IPS-NIHi11 (cell line): ENCODE measurements around the gene FOXB1.

ENCODE experiments used
- DNase-seq: peaks from one replicate; pipeline ENCODE4 v3.0.0; 2012; ENCODE audit warnings: mixed read lengths, low spot score

FOXB1 gene

GRCh38 chr15:60004009-60004845, at the start of gene FOXB1:
Gene FOXB1 (plus strand): TSS chr15:60004311. CDS start chr15:60004964, 653 bp downstream.
- peak; percentile 84 for DNase-seq

DNA sequence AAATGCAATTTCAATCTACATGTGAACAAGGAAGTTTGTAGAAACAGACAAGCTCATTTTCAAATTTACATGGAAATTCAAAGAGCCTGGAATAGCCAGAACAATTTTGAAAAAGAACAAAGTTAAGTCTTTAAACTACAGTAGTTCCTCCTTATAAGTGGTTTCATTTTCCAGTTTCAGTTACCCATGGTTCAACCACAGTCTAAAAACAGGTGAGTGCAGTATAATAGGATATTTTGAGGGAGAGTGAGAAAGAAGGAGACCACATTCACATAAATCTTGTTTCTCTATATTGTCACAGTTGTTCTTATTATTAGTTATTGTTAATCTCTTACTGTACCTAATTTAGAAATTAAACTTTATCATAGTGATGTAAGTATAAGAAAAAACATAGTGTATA, 45.8 kb upstream of the FOXB1 start:
- no peak for DNase-seq

GRCh38 chr15:59960318-59960717, 43.8 kb upstream of the FOXB1 start:
- no peak for DNase-seq

DNA sequence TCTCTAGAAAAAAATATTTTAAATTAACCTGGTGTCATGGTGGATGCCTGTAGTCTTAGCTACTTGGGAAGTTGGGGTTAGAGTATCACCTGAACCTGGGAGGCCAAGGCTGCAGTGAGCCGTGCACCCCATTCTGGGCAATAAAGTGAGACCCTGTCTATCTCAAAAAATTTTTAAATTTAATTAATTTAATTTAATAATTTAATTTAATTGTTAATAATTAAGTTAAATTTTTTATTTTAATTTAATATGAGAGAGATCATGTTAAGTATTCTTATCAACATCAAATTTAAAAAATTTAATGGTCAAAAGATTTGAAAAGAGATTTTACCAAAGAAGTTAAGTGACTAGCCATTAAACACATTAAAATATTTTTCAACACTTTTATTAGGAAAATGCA, 40.8 kb upstream of the FOXB1 start:
- no peak for DNase-seq

DNA sequence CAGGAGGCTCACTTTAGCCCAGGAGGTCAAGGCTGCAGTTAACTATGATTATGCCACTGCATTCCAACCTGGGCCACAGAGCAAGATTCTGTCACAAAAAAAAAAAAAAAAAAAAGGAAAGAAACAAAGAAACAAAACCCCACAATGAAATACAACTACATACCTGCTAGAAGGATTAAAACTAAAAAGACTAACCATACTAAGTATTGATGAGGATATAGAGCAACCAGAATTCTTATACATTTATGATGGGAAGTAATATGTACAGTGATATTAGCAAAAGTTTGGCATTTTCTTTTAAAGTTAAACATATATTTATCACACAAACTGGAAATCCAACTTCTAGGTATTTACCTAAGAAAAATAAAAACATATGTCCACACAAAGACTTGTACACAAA, 40.2 kb upstream of the FOXB1 start:
- DNase-seq: no peak

DNA sequence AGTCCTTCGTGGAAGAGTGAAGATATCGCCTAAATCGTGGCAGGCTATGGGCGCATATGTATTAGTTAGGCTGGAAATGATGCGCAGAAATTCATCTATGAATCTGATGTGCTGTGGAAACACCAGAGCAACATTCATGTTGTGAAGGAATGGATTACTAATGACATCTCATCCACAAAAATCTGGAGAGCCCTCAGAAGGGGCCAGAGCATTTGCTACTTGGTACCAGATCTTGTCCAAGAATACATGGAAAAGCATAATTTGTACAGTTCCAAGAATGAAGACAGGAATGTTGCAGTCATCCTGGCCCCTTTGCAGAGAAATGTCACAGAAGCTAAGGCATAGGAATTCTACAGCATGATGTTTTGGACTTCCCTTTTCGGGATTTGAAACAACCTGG, 38.4 kb upstream of the FOXB1 start:
- no peak for DNase-seq

DNA sequence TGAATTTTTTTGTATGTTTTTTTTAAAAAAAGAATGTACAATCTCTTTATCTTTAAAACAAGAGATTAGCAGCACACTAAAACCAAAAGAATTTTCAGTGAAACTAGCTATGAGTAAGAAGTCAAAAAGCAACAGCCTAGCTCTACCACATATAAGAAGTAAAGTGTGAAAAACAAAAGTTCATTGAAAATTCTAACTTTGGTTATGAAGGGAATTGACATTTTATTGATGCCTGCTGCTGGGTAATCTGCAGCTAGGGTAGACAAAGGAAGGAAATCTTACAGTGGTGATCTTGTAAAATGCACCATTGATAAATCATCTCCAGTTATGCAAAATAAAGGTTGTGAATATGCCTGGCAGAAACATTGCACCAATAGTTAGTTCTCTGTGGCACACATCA, 37.8 kb upstream of the FOXB1 start:
- DNase-seq: no peak

DNA sequence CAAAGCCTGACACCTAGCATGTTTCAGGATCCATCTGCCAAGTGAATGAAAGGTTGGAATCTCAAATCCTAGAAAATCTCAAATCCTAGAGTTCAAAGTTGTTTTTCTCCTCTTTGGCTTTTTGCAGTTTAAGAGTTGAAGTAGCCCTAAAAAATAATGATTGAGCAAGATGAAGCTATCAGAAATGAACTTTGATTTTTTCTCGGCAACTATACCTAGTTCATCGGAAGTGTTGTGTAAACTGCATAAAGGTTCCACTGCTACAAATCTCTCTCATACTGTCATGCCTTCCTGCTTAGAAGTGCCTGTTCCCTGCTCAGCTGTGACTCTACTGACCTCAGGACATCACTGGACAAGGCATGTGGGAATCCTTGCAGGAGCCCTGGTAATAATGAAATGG, 35.8 kb upstream of the FOXB1 start:
- DNase-seq: no peak

- DNase-seq: no peak
Observed at GRCh38 chr15:59972241-59972640, 31.9 kb upstream of the FOXB1 start.

DNA sequence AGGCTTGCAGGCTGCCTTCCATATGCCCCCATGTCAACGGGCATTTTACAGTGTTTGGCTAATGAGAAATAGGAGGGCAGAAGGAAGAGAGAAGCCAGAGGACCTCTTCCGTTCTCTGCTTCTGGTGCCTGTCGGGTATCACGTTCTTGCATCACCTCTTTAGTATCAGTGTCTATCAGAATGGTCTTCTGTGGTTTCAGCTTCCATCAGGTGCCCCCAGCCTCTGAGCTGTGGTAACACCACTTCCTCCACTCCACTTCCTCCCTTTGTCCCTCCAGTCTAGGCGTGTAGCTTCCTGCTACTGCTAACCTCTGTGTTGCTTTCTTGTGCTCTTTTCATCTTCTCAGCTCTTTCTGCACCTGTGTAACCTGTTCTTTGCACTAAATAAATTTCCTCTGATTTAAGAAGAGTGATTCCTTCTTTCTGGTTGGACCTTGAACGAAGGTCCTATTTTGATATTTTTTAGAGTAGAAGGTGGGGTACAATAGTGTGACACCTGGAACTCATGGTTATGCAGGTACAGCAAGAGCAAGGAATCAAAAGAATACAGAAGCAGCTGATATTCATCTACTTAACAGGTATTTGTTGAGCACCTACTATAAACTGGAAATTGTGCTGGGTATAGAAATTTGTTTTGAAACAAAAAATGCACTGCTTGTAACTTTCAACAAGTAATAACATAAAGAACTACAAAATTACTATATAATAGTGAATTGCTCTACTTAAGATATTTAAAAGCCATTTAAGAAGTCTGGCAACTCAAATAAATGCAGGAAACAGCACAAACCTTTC, 27.4 kb upstream of the FOXB1 start:
- no peak for DNase-seq

GRCh38 chr15:59991834-59992233, 12.3 kb upstream of the FOXB1 start:
- DNase-seq: no peak

GRCh38 chr15:59993041-59993750, 10.9 kb upstream of the FOXB1 start:
- DNase-seq: no peak

GRCh38 chr15:59993950-59994401, 10.1 kb upstream of the FOXB1 start:
- peak; percentile 75 for DNase-seq

DNA sequence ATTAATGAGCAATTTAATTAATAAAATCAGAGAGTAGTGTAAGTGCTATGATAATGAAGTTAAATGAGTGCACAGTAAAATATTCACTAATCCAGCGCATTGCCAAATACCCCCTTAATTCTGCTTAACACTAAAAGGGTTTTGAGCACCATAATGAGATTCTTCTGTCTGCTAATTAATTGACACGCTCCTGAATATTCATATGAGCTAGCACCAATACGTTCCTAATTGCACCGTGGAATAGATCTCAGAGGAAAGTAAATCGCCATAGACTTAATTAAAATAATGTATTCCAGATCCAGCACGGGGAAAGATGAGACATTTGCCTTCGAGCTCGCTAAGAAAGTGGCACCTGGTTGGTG, 9.6 kb upstream of the FOXB1 start:
- no peak for DNase-seq

DNA sequence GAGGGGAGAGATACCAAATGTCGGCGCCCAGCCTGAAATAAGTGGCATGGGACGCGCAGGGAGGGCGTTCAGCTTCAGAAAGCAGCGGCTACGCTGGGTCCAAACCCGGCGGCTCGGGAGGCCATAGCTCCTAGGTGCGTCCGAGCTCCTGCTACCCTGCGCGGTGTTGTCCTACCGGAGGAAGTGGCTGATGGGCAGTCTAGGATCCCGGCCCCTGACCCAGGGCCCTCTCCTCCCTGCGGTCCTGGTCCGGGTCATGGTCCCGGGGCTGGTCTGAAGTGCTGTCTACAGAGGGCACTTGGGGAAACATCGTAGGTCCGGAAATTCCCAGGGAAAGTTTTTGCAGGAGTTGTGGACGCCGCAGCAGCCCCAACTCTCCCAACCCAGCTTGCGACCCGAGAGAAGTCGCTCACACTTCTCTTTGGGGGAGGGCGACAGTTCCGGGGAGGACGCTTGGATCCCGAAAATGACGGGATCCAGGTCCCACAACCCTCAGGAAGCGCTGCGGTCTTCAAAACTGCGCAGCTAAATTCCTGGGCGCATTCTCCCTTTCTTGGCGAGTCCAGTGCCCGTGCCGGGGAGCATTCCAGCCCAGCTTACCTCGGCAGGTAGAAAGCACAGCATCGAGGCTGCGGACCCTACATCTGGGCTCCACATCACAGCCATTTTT, 9.1 kb upstream of the FOXB1 start:
- DNase-seq: no peak

DNA sequence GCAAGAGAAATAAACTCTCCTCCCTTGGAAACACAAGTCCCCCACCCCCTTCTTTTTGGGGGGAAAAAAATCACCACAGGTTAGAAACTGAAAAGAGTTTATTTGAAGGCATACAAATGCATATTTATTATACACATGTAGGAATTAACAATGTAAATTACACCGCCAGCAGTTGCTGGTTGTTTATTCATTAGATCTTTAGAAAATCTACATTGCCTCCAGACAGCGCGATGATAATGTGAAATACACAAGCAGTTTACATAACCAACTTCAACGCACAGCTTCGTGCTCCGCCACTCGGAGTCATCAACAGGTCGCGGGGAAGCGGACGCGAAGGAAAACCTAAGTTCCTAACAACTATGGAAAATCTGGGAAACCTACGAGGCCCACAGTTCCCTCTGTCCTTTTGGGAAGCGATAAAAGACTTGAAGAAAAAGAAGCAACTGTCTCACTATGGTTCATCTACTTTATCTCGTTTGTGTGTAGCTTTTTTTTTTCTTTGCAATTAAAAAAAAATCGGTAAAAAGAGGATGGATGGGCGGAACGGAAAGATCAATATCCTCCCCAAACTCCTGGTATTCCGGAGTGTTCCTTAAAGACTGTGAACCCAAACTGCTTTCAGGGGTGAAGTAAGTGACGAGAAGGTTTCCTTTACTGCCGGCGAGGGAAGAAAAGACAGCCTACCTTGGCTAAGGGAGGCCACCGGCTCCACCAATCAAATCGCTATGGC, 8.4 kb upstream of the FOXB1 start:
- DNase-seq: no peak

- no peak for DNase-seq
Observed at GRCh38 chr15:59996298-59997041, 7.6 kb upstream of the FOXB1 start.

GRCh38 chr15:59997070-59997701, 6.9 kb upstream of the FOXB1 start:
- DNase-seq: peak; percentile 76

DNA sequence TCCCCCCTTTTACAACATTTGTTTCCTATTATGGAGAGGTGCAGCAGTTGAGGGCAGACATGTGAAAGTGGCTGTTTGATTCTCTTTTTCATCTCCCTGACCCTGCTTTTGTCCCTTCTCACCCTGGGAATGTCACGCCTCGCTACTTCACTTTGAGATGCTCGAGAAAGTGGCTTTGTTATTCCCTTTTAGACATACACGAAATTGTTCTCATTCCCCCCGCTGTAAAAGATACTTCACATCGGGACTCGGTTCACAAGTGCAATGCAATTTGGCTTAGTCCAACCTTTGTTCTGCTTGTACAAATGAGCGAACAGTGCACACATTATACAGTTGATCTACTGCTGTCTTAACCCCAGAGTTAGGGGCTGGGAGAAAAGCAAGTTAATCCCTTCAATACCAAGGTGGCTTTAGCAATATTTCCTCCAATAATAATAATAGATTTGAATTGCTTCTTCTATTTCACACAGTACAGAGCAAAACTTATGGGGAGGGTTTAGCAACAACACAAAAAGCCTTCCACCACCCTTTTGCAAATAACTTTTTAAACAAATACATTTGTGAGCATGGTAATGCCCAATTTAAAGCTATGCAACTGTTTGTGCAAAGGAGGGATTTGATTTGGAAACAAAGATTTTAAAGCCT, 5.7 kb upstream of the FOXB1 start:
- no peak for DNase-seq
